ENCODE data around the gene KMT5C.

DNA sequence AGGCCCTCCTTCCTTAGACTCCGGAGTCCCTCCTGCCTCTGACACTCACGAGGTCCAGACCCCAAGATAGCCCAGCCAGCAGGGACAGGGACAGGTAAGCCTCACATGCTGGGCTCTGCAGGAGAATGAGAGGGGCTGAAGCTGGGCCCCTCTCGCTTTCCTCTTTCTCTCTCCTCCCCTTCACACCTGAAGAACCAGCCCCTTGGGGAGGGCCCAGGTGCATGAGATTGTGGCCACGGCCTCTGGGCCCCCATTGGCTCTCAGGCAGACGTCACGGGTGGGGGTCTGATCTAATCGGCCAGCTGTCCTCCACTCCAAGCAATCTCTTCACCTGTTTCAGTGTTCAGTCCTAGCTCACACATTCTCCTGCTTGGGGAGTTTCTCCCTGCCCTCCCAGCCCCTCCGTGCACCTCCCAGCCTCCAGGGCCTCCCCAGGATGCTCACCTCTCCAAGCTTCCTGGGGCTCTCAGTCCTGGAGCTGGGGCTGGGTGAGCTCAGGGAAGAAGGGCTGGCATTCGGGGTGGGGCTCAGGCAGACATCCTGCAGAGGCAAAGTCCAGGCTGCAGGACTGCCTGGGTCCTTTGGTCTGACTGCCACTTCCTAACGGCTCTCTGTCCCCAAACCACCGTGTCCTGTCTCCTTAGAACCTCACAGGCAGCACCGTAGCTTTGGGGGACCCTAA is 17.3 kb upstream of the KMT5C start:
- TF ChIP-seq, protein P1, sequence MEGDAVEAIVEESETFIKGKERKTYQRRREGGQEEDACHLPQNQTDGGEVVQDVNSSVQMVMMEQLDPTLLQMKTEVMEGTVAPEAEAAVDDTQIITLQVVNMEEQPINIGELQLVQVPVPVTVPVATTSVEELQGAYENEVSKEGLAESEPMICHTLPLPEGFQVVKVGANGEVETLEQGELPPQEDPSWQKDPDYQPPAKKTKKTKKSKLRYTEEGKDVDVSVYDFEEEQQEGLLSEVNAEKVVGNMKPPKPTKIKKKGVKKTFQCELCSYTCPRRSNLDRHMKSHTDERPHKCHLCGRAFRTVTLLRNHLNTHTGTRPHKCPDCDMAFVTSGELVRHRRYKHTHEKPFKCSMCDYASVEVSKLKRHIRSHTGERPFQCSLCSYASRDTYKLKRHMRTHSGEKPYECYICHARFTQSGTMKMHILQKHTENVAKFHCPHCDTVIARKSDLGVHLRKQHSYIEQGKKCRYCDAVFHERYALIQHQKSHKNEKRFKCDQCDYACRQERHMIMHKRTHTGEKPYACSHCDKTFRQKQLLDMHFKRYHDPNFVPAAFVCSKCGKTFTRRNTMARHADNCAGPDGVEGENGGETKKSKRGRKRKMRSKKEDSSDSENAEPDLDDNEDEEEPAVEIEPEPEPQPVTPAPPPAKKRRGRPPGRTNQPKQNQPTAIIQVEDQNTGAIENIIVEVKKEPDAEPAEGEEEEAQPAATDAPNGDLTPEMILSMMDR (IDR thresholded peaks at IDR 0.05): no peak
- no peak for TF ChIP-seq POLR2A (IDR thresholded peaks at IDR 0.05)
